ENCODE measurements around the gene TMEM30A.

DNA sequence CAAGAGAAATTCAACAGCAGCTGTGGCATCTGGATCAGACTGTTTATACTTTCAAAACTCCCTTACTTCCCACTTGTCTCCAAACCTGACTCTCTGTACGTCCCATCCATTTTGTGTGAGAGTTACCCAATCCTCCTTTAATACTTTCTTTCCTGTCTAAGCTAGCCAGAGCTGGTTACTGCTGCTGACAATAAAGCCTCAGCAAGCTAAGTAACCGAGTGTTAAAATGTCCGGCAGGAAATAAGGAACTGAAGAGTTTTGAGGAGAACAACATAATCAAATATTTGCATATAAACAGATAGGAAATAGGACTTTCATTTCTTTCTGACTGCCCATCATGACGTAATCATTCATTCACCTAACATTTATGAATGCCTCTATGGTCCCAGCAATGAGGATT lies 11.6 kb downstream of the TMEM30A start:
- no peak for TF ChIP-seq POLR2A (IDR thresholded peaks at IDR 0.05)
- TF ChIP-seq, protein P1, sequence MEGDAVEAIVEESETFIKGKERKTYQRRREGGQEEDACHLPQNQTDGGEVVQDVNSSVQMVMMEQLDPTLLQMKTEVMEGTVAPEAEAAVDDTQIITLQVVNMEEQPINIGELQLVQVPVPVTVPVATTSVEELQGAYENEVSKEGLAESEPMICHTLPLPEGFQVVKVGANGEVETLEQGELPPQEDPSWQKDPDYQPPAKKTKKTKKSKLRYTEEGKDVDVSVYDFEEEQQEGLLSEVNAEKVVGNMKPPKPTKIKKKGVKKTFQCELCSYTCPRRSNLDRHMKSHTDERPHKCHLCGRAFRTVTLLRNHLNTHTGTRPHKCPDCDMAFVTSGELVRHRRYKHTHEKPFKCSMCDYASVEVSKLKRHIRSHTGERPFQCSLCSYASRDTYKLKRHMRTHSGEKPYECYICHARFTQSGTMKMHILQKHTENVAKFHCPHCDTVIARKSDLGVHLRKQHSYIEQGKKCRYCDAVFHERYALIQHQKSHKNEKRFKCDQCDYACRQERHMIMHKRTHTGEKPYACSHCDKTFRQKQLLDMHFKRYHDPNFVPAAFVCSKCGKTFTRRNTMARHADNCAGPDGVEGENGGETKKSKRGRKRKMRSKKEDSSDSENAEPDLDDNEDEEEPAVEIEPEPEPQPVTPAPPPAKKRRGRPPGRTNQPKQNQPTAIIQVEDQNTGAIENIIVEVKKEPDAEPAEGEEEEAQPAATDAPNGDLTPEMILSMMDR (IDR thresholded peaks at IDR 0.05) = no peak
